H9 (cell line): ENCODE measurements around the gene JAML. TPM values are rescaled to one million over a fixed set of nuclear protein-coding genes. Genes with fewer than 3 reads are reported as not detected.

ENCODE experiments used
- DNase-seq: peaks from one replicate; pipeline ENCODE4 v3.0.0-alpha.2; 2017
- H2AFZ ChIP-seq: one replicate; pipeline ENCODE4 v1.6.1; 2013; ENCODE audit warnings: mild to moderate bottlenecking, low read length, control low read depth, moderate library complexity
- H2AK5ac ChIP-seq: 2 replicates; pipeline ENCODE4 v1.6.1; 2013; ENCODE audit warnings: low read length, control low read depth, mixed read lengths; ENCODE audit not compliant: insufficient read length
- H2BK120ac ChIP-seq: one replicate; pipeline ENCODE4 v1.6.1; 2013; ENCODE audit warnings: low read depth, mild to moderate bottlenecking, low read length, control low read depth, inconsistent platforms; ENCODE audit not compliant: poor library complexity, severe bottlenecking
- H2BK12ac ChIP-seq: 2 replicates; pipeline ENCODE4 v1.6.1; 2013; ENCODE audit warnings: low read length, control low read depth, mixed read lengths, low read depth; ENCODE audit not compliant: insufficient read length
- H2BK15ac ChIP-seq: 2 replicates; pipeline ENCODE4 v1.6.1; 2013; ENCODE audit warnings: low read depth, low read length, control low read depth
- H2BK20ac ChIP-seq: one replicate; pipeline ENCODE4 v1.6.1; 2013; ENCODE audit warnings: low read depth, mild to moderate bottlenecking, low read length, control low read depth, inconsistent platforms; ENCODE audit not compliant: poor library complexity, severe bottlenecking
- H2BK5ac ChIP-seq: 2 replicates; pipeline ENCODE4 v1.6.1; 2013; ENCODE audit warnings: low read length, control low read depth, mixed read lengths; ENCODE audit not compliant: insufficient read length
- H3K14ac ChIP-seq: 2 replicates; pipeline ENCODE4 v1.6.1; 2013; ENCODE audit warnings: low read length, control low read depth; ENCODE audit not compliant: insufficient read depth
- H3K18ac ChIP-seq: 2 replicates; pipeline ENCODE4 v1.6.1; 2013; ENCODE audit warnings: low read depth, mild to moderate bottlenecking, mixed read lengths, low read length, control low read depth; ENCODE audit not compliant: insufficient read length
- H3K23ac ChIP-seq: 2 replicates; pipeline ENCODE4 v1.6.1; 2013; ENCODE audit warnings: low read length, control low read depth, mixed read lengths, low read depth; ENCODE audit not compliant: insufficient read length
- H3K23me2 ChIP-seq: 2 replicates; pipeline ENCODE4 v1.6.1; 2013; ENCODE audit warnings: low read depth, mild to moderate bottlenecking, mixed read lengths, low read length, control low read depth; ENCODE audit not compliant: insufficient read length, poor library complexity, severe bottlenecking
- H3K27ac ChIP-seq: 2 replicates; pipeline ENCODE4 v1.5.1; 2013; ENCODE audit warnings: low read length, control low read depth, mixed read lengths, low read depth; ENCODE audit not compliant: insufficient read length
- H3K27me3 ChIP-seq: 2 replicates; pipeline ENCODE4 v1.6.1; 2013; ENCODE audit warnings: low read length, control low read depth, inconsistent platforms; ENCODE audit not compliant: insufficient read depth
- H3K4ac ChIP-seq: 2 replicates; pipeline ENCODE4 v1.6.1; 2013; ENCODE audit warnings: low read depth, mild to moderate bottlenecking, control low read depth, inconsistent platforms, low read length, moderate library complexity
- H3K4me1 ChIP-seq: 2 replicates; pipeline ENCODE4 v1.6.1; 2013; ENCODE audit warnings: low read length, control low read depth, inconsistent platforms; ENCODE audit not compliant: insufficient read depth
- H3K4me2 ChIP-seq: 2 replicates; pipeline ENCODE4 v1.6.1; 2013; ENCODE audit warnings: low read length, control low read depth, mixed read lengths; ENCODE audit not compliant: insufficient read length, insufficient read depth
- H3K56ac ChIP-seq: 2 replicates; pipeline ENCODE4 v1.6.1; 2013; ENCODE audit warnings: low read depth, mild to moderate bottlenecking, mixed read lengths, low read length, control low read depth; ENCODE audit not compliant: insufficient read length
- H3K79me1 ChIP-seq: 2 replicates; pipeline ENCODE4 v1.6.1; 2013; ENCODE audit warnings: low read depth, mild to moderate bottlenecking, moderate library complexity, low read length, control low read depth, inconsistent platforms; ENCODE audit not compliant: insufficient read depth, poor library complexity, severe bottlenecking
- H3K79me2 ChIP-seq: 2 replicates; pipeline ENCODE4 v1.6.1; 2013; ENCODE audit warnings: low read length, control low read depth, inconsistent platforms; ENCODE audit not compliant: insufficient read depth
- H3K9ac ChIP-seq: 2 replicates; pipeline ENCODE4 v1.6.1; 2013; ENCODE audit warnings: low read length, control low read depth, mixed read lengths; ENCODE audit not compliant: insufficient read length; ENCODE audit errors: extremely low read depth
- H3K9me3 ChIP-seq: one replicate; pipeline ENCODE4 v1.6.1; 2013; ENCODE audit warnings: low read depth, low read length, inconsistent platforms; ENCODE audit not compliant: control insufficient read depth
- H3T11ph ChIP-seq: one replicate; pipeline ENCODE4 v1.6.1; 2013; ENCODE audit warnings: mild to moderate bottlenecking, low read length, control low read depth, inconsistent platforms
- H4K20me1 ChIP-seq: one replicate; pipeline ENCODE4 v1.6.1; 2013; ENCODE audit not compliant: control insufficient read depth, insufficient read length, insufficient read depth
- H4K5ac ChIP-seq: 2 replicates; pipeline ENCODE4 v1.6.1; 2013; ENCODE audit warnings: low read depth, mild to moderate bottlenecking, mixed read lengths, low read length, control low read depth; ENCODE audit not compliant: insufficient read length
- H4K8ac ChIP-seq: replicated peaks from 2 replicates; pipeline ENCODE4 v1.6.1; 2013; ENCODE audit warnings: low read length, control low read depth, mixed read lengths, low read depth; ENCODE audit not compliant: insufficient read length
- H4K91ac ChIP-seq: 2 replicates; pipeline ENCODE4 v1.6.1; 2013; ENCODE audit warnings: low read depth, mild to moderate bottlenecking, moderate library complexity, mixed read lengths, low read length, control low read depth; ENCODE audit not compliant: insufficient read length
- H3K27ac Mint-ChIP-seq, 3 experiments: 2 replicates in 2 of 3; 3 replicates in 1 of 3; pipeline ENCODE4 v1.8.0; 2020 to 2021; ENCODE audit warnings: mixed read lengths in 3 of 3, mild to moderate bottlenecking in 1 of 3, moderate library complexity in 1 of 3
- H3K27me3 Mint-ChIP-seq: 2 replicates; pipeline ENCODE4 v1.8.0; 2021; ENCODE audit warnings: low read depth, mild to moderate bottlenecking, moderate library complexity, mixed read lengths
- H3K36me3 Mint-ChIP-seq, 3 experiments: 2 replicates in 2 of 3; 3 replicates in 1 of 3; pipeline ENCODE4 v1.8.0; 2020 to 2021; ENCODE audit warnings: low read depth in 3 of 3, mixed read lengths in 3 of 3; ENCODE audit not compliant: insufficient read depth in 1 of 3
- H3K4me1 Mint-ChIP-seq, 2 experiments: 2 replicates each; pipeline ENCODE4 v1.8.0; 2020; ENCODE audit warnings: mixed read lengths in 2 of 2
- H3K4me3 Mint-ChIP-seq, 2 experiments: 2 replicates in 1 of 2; 3 replicates in 1 of 2; pipeline ENCODE4 v1.8.0; 2020 to 2021; ENCODE audit warnings: mild to moderate bottlenecking in 2 of 2, mixed read lengths in 2 of 2, moderate library complexity in 1 of 2
- H3K9me3 Mint-ChIP-seq, 2 experiments: 2 replicates in 1 of 2; 3 replicates in 1 of 2; pipeline ENCODE4 v1.8.0; 2020; ENCODE audit warnings: mild to moderate bottlenecking in 2 of 2, mixed read lengths in 2 of 2, moderate library complexity in 1 of 2
- CTCF ChIP-seq: fragments of 200-600 bp; sonication (generic); conservative IDR thresholded peaks from 3 replicates; pipeline ENCODE4 v1.8.0; 2021; ENCODE audit warnings: antibody characterized with exemption, mild to moderate bottlenecking
- WGBS: extraction: QIAGEN DNeasy Blood & Tissue Kit; methylation state at CpG from one replicate; pipeline ENCODE4 v1.1.7; 2013; ENCODE audit warnings: missing lambda C conversion rate, low lambda C conversion rate, mixed read lengths; ENCODE audit not compliant: insufficient read length; ENCODE audit errors: extremely low coverage; 5-methylcytosine and 5-hydroxymethylcytosine counted together
- total RNA-seq: library from RNA; stranded (reverse); gene quantifications from 2 replicates; pipeline ENCODE4 v1.2.1, GENCODE V29; 2021

The JAML gene
- total RNA-seq, 1 experiment from 2014 or later, result 0.48 TPM

- Histone ChIP-seq H2BK5ac (no peak overlapping the region), H3K9ac (no peak overlapping the region), H2AFZ (no peak overlapping the region), H4K8ac (no peak overlapping the region), H3K27ac (no peak overlapping the region), H3K23me2 (peaks cover 20% of the 10 kb centered on the region), H2BK15ac (no peak overlapping the region), H3K18ac (no peak overlapping the region), H3K9me3 (no peaks in the 10 kb centered on the region), H3K23ac (no peak overlapping the region), H4K20me1 (no peaks in the 10 kb centered on the region), H2BK120ac (no peak overlapping the region), H3K4me1 (no peaks in the 10 kb centered on the region), H3K27me3 (peaks cover 29% of the 10 kb centered on the region; the same call in 1 of the 2 replicates), H2BK20ac (no peak overlapping the region), H3K4me2 (no peak overlapping the region), H3T11ph (no peak overlapping the region), H3K79me1 (no peaks in the 10 kb centered on the region), H3K79me2 (no peaks in the 10 kb centered on the region), H2BK12ac (no peak overlapping the region), H4K91ac (no peak overlapping the region), H4K5ac (no peak overlapping the region), H3K4ac (no peak overlapping the region), H3K14ac (no peak overlapping the region), H2AK5ac (no peak overlapping the region), H3K56ac (no peak overlapping the region)
- H3K27ac Mint-ChIP-seq, result no peak overlapping the region
- DNase-seq, result no peak
- H3K36me3 Mint-ChIP-seq, result no peaks in the 10 kb centered on the region; a peak in 1 of 7 replicates
- H3K4me1 Mint-ChIP-seq, result peaks cover 23 to 42% of the 10 kb centered on the region in 2 experiments
- H3K9me3 Mint-ChIP-seq, result no peaks in the 10 kb centered on the region; a peak in 1 of 5 replicates
- H3K4me3 Mint-ChIP-seq, result no peak overlapping the region
- TF ChIP-seq CTCF, result no peak
- WGBS, result no CpG with 5 or more reads among the region's 8 CpGs
- H3K27me3 Mint-ChIP-seq, result peaks cover 87% of the 10 kb centered on the region
Measured at GRCh38 chr11:118148240-118148639, 76.6 kb downstream of the JAML start.
